HG03575 (cell line): Measurements from ENCODE around the gene ELMO2.

ENCODE experiments used
- ATAC-seq: cut with Tn5 transposase; IDR thresholded peaks from one replicate; pipeline ENCODE4 v1.9.1; 2021; ENCODE audit not compliant: unreplicated experiment, insufficient number of reproducible peaks, low FRiP score; ENCODE audit errors: extremely low read depth

The ELMO2 gene

GRCh38 chr20:46324960-46325703, 81.3 kb downstream of the ELMO2 start:
- ATAC-seq: no peak

GRCh38 chr20:46324379-46324778, 82.0 kb downstream of the ELMO2 start:
- no peak for ATAC-seq

- ATAC-seq: no peak
Measured at GRCh38 chr20:46323557-46323956, 82.9 kb downstream of the ELMO2 start.

GRCh38 chr20:46322641-46323040, 83.8 kb downstream of the ELMO2 start:
- no peak for ATAC-seq

GRCh38 chr20:46317685-46318177, 88.7 kb downstream of the ELMO2 start:
- no peak for ATAC-seq

- no peak for ATAC-seq
Measured at GRCh38 chr20:46316984-46317684, 89.3 kb downstream of the ELMO2 start.
